Breast epithelium (tissue), 3 donors: ENCODE results near the gene AGPAT3.

Source experiments
- CTCF ChIP-seq, 3 donors: fragments of 450-650 bp; IDR thresholded peaks; one replicate each; pipeline ENCODE4 v1.5.1; 2016 to 2017; ENCODE audit warnings: antibody characterized with exemption in 3 of 3, mild to moderate bottlenecking in 3 of 3, moderate library complexity in 3 of 3
- POLR2A ChIP-seq: fragments of 450-650 bp; IDR thresholded peaks from one replicate; pipeline ENCODE4 v1.6.1; 2016; ENCODE audit warnings: antibody characterized with exemption, mild to moderate bottlenecking, moderate library complexity
- POLR2AphosphoS5 ChIP-seq, 3 donors: sonication (generic); formaldehyde crosslinking; IDR thresholded peaks; one replicate each; pipeline ENCODE4 v1.6.1; 2017; ENCODE audit warnings: antibody characterized with exemption in 3 of 3

- TF ChIP-seq CTCF (IDR thresholded peaks at IDR 0.05) (no peak), POLR2AphosphoS5 (IDR thresholded peaks at IDR 0.05) (no peak), POLR2A (no peak)
Observed at GRCh38 chr21:43937891-43938309, 72.9 kb downstream of the AGPAT3 start.
